Endodermal cell (in vitro differentiated cells): Measurements from ENCODE around the gene MEGF11. TPM values are rescaled to one million over a fixed set of nuclear protein-coding genes. Genes with fewer than 3 reads are reported as not detected.

Source experiments
- DNase-seq: peaks from one replicate; pipeline ENCODE4 v3.0.0-alpha.2; 2017
- H3K27ac ChIP-seq: 2 replicates; pipeline ENCODE4 v1.5.1; 2013; ENCODE audit warnings: mild to moderate bottlenecking, low read depth, low read length, moderate library complexity
- H3K27me3 ChIP-seq: 2 replicates; pipeline ENCODE4 v1.6.1; 2013; ENCODE audit warnings: mild to moderate bottlenecking, low read length, moderate library complexity; ENCODE audit not compliant: insufficient read depth, control insufficient read depth, poor library complexity, severe bottlenecking
- H3K36me3 ChIP-seq: 2 replicates; pipeline ENCODE4 v1.7.0; 2013; ENCODE audit warnings: mild to moderate bottlenecking, low read length, moderate library complexity; ENCODE audit not compliant: control insufficient read depth, insufficient read depth
- H3K4me1 ChIP-seq: one replicate; pipeline ENCODE4 v1.7.0; 2013; ENCODE audit warnings: low read length; ENCODE audit not compliant: control insufficient read depth, insufficient read depth
- H3K4me3 ChIP-seq: 2 replicates; pipeline ENCODE4 v1.5.1; 2013; ENCODE audit warnings: mild to moderate bottlenecking, low read length, moderate library complexity
- H3K9ac ChIP-seq: 2 replicates; pipeline ENCODE4 v1.6.1; 2013; ENCODE audit warnings: mild to moderate bottlenecking, low read length, moderate library complexity; ENCODE audit not compliant: poor library complexity, severe bottlenecking; ENCODE audit errors: extremely low read depth
- H3K9me3 ChIP-seq: 2 replicates; pipeline ENCODE4 v1.6.1; 2013; ENCODE audit warnings: mild to moderate bottlenecking, low read length, moderate library complexity; ENCODE audit not compliant: control insufficient read depth
- H3K27ac Mint-ChIP-seq: 2 replicates; pipeline ENCODE4 v1.8.0; 2020; ENCODE audit warnings: mixed read lengths
- H3K27me3 Mint-ChIP-seq: 2 replicates; pipeline ENCODE4 v1.8.0; 2021; ENCODE audit warnings: mild to moderate bottlenecking, mixed read lengths; ENCODE audit not compliant: insufficient read depth
- H3K36me3 Mint-ChIP-seq: 2 replicates; pipeline ENCODE4 v1.8.0; 2020; ENCODE audit warnings: low read depth, mixed read lengths
- H3K4me1 Mint-ChIP-seq: 2 replicates; pipeline ENCODE4 v1.8.0; 2020; ENCODE audit warnings: mixed read lengths
- H3K4me3 Mint-ChIP-seq: 2 replicates; pipeline ENCODE4 v1.8.0; 2020; ENCODE audit warnings: mild to moderate bottlenecking, moderate library complexity, mixed read lengths
- H3K9me3 Mint-ChIP-seq: 2 replicates; pipeline ENCODE4 v1.8.0; 2020; ENCODE audit warnings: mild to moderate bottlenecking, mixed read lengths
- WGBS, 2 experiments: methylation state at CpG; one replicate each; pipeline versions ENCODE4 v1.1.5 to v1.1.7; 2013; ENCODE audit warnings: missing lambda C conversion rate in 2 of 2, mixed read lengths in 1 of 2; ENCODE audit not compliant: insufficient coverage in 1 of 2, insufficient read length in 1 of 2; 5-methylcytosine and 5-hydroxymethylcytosine counted together
- total RNA-seq, 2 donors: library from RNA; stranded (reverse); fragmentation: NEBNext Ultra II Directional in 1 of 2; extraction: Animal tissue kit (Norgen Biotek cat#: 25700) in 1 of 2; gene quantifications; 2 replicates in 1 of 2; 3 replicates in 1 of 2; pipeline ENCODE4 v1.2.1, GENCODE V29; 2021
- TF ChIP-seq, protein P1 (sequence below): fragments of 200-600 bp; sonication (generic); conservative IDR thresholded peaks from 2 replicates; pipeline ENCODE4 v1.5.0; 2021; ENCODE audit warnings: antibody characterized with exemption, mild to moderate bottlenecking

MEGF11 gene
- total RNA-seq, 2 donors from 2014 or later: 0.73 to 1.2 TPM

DNA sequence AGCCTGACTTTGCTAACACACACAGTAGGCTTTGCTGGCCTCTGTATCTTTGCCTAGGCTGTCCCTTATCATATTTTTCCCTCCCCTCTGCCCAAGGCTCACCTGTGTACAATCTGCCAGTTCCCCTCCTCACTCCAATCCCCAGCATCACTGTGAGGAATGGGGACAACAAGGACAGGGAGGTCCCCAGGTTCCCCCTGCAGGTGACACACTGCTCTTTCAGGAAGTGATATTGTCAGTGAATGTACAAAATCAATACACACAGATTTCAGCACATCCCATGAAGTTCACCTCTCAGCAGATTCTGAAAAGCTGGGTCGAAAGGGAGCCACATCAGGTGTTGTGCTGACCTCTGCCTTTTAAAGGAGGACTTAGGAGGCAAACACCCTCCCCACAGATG, 206.8 kb downstream of the MEGF11 start:
- Mint-ChIP-seq H3K36me3 (no peaks in the 10 kb centered on the region), H3K4me1 (no peaks in the 10 kb centered on the region), H3K9me3 (peaks cover 1% of the 10 kb centered on the region), H3K27me3 (peaks cover 1% of the 10 kb centered on the region), H3K27ac (no peak overlapping the region), H3K4me3 (no peak overlapping the region)
- H3K27me3 ChIP-seq: no peaks in the 10 kb centered on the region
- WGBS, 2 experiments: 77 to 100% methylated on average over 1 of the region's 1 CpG
- no peak for DNase-seq
- no peak overlapping the region for H3K27ac ChIP-seq
- H3K4me3 ChIP-seq: no peak overlapping the region
- no peaks in the 10 kb centered on the region for H3K36me3 ChIP-seq
- no peak overlapping the region for H3K9ac ChIP-seq
- no peaks in the 10 kb centered on the region for H3K4me1 ChIP-seq
- TF ChIP-seq, protein P1, sequence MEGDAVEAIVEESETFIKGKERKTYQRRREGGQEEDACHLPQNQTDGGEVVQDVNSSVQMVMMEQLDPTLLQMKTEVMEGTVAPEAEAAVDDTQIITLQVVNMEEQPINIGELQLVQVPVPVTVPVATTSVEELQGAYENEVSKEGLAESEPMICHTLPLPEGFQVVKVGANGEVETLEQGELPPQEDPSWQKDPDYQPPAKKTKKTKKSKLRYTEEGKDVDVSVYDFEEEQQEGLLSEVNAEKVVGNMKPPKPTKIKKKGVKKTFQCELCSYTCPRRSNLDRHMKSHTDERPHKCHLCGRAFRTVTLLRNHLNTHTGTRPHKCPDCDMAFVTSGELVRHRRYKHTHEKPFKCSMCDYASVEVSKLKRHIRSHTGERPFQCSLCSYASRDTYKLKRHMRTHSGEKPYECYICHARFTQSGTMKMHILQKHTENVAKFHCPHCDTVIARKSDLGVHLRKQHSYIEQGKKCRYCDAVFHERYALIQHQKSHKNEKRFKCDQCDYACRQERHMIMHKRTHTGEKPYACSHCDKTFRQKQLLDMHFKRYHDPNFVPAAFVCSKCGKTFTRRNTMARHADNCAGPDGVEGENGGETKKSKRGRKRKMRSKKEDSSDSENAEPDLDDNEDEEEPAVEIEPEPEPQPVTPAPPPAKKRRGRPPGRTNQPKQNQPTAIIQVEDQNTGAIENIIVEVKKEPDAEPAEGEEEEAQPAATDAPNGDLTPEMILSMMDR: peak; percentile 60
- no peaks in the 10 kb centered on the region for H3K9me3 ChIP-seq

DNA sequence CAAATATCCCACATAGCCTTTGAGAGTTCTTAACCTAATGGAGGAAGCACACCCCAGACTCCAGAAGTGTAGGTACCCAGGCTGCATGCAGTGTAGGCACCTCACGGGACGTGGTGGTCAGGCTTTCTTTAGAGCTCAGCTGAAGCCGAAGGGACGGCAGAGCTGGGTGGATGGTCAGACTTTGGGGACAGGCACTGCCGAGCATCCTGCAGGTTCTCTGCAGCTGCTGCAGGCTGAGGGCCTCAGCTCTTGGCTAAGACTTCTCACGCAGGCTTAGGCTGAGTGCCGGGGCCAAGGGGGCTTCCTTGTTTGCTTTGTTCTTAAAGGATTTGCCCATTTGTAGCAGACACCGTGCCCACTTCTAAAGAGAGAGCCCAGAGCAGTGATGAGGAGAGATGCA, 207.2 kb downstream of the MEGF11 start:
- no peak overlapping the region for H3K4me3 Mint-ChIP-seq
- peaks cover 1% of the 10 kb centered on the region for H3K9me3 Mint-ChIP-seq
- Histone ChIP-seq H3K4me1 (no peaks in the 10 kb centered on the region), H3K9ac (no peak overlapping the region), H3K27me3 (no peaks in the 10 kb centered on the region), H3K9me3 (no peaks in the 10 kb centered on the region), H3K4me3 (no peak overlapping the region), H3K36me3 (no peaks in the 10 kb centered on the region), H3K27ac (no peak overlapping the region)
- no peaks in the 10 kb centered on the region for H3K4me1 Mint-ChIP-seq
- no peak for DNase-seq
- TF ChIP-seq, protein P1: no peak
- H3K27me3 Mint-ChIP-seq: peaks cover 1% of the 10 kb centered on the region
- H3K27ac Mint-ChIP-seq: no peak overlapping the region
- H3K36me3 Mint-ChIP-seq: no peaks in the 10 kb centered on the region
- WGBS, 2 experiments: 83% methylated on average over 8 of the region's 8 CpGs

DNA sequence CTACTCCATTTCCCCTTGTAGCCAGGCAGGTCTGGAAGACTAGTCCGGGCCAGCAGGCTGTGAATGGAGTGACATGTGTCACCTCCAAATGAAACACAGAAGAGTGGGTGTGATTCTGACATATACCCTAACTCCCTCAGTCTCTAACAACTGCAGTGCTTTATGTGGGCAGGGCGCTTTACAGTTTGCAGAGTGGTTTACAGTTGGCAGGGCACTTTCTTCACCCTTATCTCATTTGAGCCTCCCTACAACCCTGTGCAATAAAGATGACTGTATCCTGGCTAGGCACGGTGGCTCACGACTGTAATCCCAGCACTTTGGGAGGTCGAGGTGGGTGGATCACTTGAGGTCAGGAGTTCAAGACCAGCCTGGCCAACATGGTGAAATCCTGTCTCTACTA, 208.0 kb downstream of the MEGF11 start:
- H3K9ac ChIP-seq: no peak overlapping the region
- Mint-ChIP-seq H3K27ac (no peak overlapping the region), H3K4me3 (no peak overlapping the region), H3K36me3 (no peaks in the 10 kb centered on the region), H3K27me3 (peaks cover 1% of the 10 kb centered on the region), H3K4me1 (no peaks in the 10 kb centered on the region), H3K9me3 (peaks cover 1% of the 10 kb centered on the region)
- 90 to 95% methylated on average over 2 to 5 of the region's 5 CpGs for WGBS, 2 experiments
- H3K9me3 ChIP-seq: no peaks in the 10 kb centered on the region
- no peaks in the 10 kb centered on the region for H3K27me3 ChIP-seq
- H3K27ac ChIP-seq: no peak overlapping the region
- H3K4me1 ChIP-seq: no peaks in the 10 kb centered on the region
- H3K36me3 ChIP-seq: no peaks in the 10 kb centered on the region
- TF ChIP-seq, protein P1: no peak
- no peak overlapping the region for H3K4me3 ChIP-seq
- DNase-seq: no peak
